Measurements from ENCODE around the gene LCE1C.

Gene LCE1C

GRCh38 chr1:152806576-152806975 is at the start of gene LCE1C:
Gene LCE1C, minus strand, starts transcription at chr1:152806651. Its CDS starts 1,173 bp downstream, at chr1:152805478.
- no peak for DNase-seq

GRCh38 chr1:152855661-152856060 is 49.2 kb upstream of the LCE1C start:
- no peak for DNase-seq

- no peak for DNase-seq
Observed at GRCh38 chr1:152842556-152842955, 36.1 kb upstream of the LCE1C start, which contains the start of gene LCE6A. Gene LCE6A, plus strand, starts transcription at chr1:152842856. Its CDS starts 665 bp downstream, at chr1:152843521.

GRCh38 chr1:152836870-152837269 is 30.4 kb upstream of the LCE1C start:
- no peak for DNase-seq

GRCh38 chr1:152827173-152827572 is 20.7 kb upstream of the LCE1C start, which contains the start of gene LCE1A:
Gene LCE1A, plus strand, starts transcription at chr1:152827473. Its CDS starts 0 bp downstream, at chr1:152827473.
- DNase-seq, result no peak

GRCh38 chr1:152824964-152825363 is 18.5 kb upstream of the LCE1C start:
- no peak for DNase-seq

- DNase-seq, result no peak
Observed at GRCh38 chr1:152823294-152823693, 16.8 kb upstream of the LCE1C start.

GRCh38 chr1:152817309-152817708 is 10.9 kb upstream of the LCE1C start:
- DNase-seq, result no peak

GRCh38 chr1:152811671-152812070 is 5.2 kb upstream of the LCE1C start, which contains the start of gene LCE1B:
Gene LCE1B, plus strand, starts transcription at chr1:152811971. Its CDS starts 476 bp downstream, at chr1:152812447.
- no peak for DNase-seq

GRCh38 chr1:152811050-152811449 is 4.6 kb upstream of the LCE1C start:
- DNase-seq, result no peak

- no peak for DNase-seq
Observed at GRCh38 chr1:152801333-152801732, 5.1 kb downstream of the LCE1C start.

GRCh38 chr1:152796421-152796820 is 10.0 kb downstream of the LCE1C start, which contains the start of gene LCE1D:
Gene LCE1D, plus strand, starts transcription at chr1:152796721. Its CDS starts 1,074 bp downstream, at chr1:152797795.
- no peak for DNase-seq

GRCh38 chr1:152795686-152796085 is 10.8 kb downstream of the LCE1C start:
- DNase-seq, result no peak

GRCh38 chr1:152786077-152786476 is 20.4 kb downstream of the LCE1C start, which contains the start of gene LCE1E:
Gene LCE1E, plus strand, starts transcription at chr1:152786257. Its CDS starts 1,043 bp downstream, at chr1:152787300.
- no peak for DNase-seq

GRCh38 chr1:152783095-152783494 is 23.4 kb downstream of the LCE1C start:
- DNase-seq, result no peak

GRCh38 chr1:152777510-152778137 is 28.8 kb downstream of the LCE1C start:
- DNase-seq, result no peak

- DNase-seq, result no peak
Observed at GRCh38 chr1:152776361-152776760, 30.1 kb downstream of the LCE1C start.

GRCh38 chr1:152774875-152775274 is 31.6 kb downstream of the LCE1C start, which contains the start of gene LCE1F:
Gene LCE1F, plus strand, starts transcription at chr1:152775140. Its CDS starts 1,232 bp downstream, at chr1:152776372.
- DNase-seq, result no peak

- no peak for DNase-seq
Observed at GRCh38 chr1:152770411-152770810, 36.0 kb downstream of the LCE1C start.

GRCh38 chr1:152768847-152769533 is 37.5 kb downstream of the LCE1C start:
- DNase-seq, result no peak

GRCh38 chr1:152761609-152762213 is 44.7 kb downstream of the LCE1C start:
- DNase-seq, result no peak

- DNase-seq, result no peak
Observed at GRCh38 chr1:152760551-152761190, 45.8 kb downstream of the LCE1C start.

All from CD4-positive, alpha-beta T cell treated with Interleukin-21 for 1 hour (primary cell).